OCI-LY3 (cell line): ENCODE results near the gene MBTPS2.

Source experiments
- CTCF ChIP-seq: fragments of 200-600, 300-600 bp; sonication (generic); IDR thresholded peaks from 2 replicates; pipeline ENCODE4 v1.5.1; 2014; ENCODE audit warnings: antibody characterized with exemption, low read length, low read depth
- EZH2phosphoT487 ChIP-seq: fragments of 200-600 bp; shearing (Covaris generic); IDR thresholded peaks from 2 replicates; pipeline ENCODE4 v1.6.1; 2018; ENCODE audit warnings: antibody characterized with exemption, mixed run types, low read depth

GRCh38 chrX:21798677-21799219 is 40.7 kb upstream of the MBTPS2 start:
- no peak for TF ChIP-seq CTCF
- no peak for TF ChIP-seq EZH2phosphoT487
